Left cardiac atrium (tissue), 4 donors: ENCODE data around the gene MAPK8IP2. TPM values are rescaled to one million over a fixed set of nuclear protein-coding genes. Genes with fewer than 3 reads are reported as not detected.
A peak's percentile ranks its signal among the peaks of the same experiment; 100 is the strongest.

ENCODE experiments used
- ATAC-seq, 2 donors: fragments of 200-7000 bp; cut with Tn5 transposase; one replicate each; pipeline ENCODE4 v1.9.1; 2020; ENCODE audit warnings: mild to moderate bottlenecking in 2 of 2, moderate library complexity in 2 of 2
- DNase-seq: peaks from one replicate; pipeline ENCODE4 v3.0.0-alpha.2; 2020
- intact Hi-C, 2 donors: fragments of 100-400 bp; cut with DNase I; formaldehyde crosslinking; loops; one replicate each; pipeline versions ENCODE4 v1.14.1 to v1.15.1; 2022 to 2023
- total RNA-seq, 2 donors: library from RNA; stranded (reverse); fragmentation: NEBNext Ultra II Directional; extraction: Animal tissue kit (Norgen Biotek cat#: 25700); gene quantifications; one replicate each; pipeline ENCODE4 v1.2.1, GENCODE V29; 2021
- donor health status: DM: no; HTN: yes; CAD: no.
- donor health status: DM: no; HTN: yes; CAD: no; lungs with severe emphysema.
- donor health status: DM: yes; HTN: yes; CAD: no.
- donor health status: Dilated cardiomyopathy.

MAPK8IP2 gene
- total RNA-seq, 2 donors from 2014 or later: 0.42 to 1.1 TPM

DNA sequence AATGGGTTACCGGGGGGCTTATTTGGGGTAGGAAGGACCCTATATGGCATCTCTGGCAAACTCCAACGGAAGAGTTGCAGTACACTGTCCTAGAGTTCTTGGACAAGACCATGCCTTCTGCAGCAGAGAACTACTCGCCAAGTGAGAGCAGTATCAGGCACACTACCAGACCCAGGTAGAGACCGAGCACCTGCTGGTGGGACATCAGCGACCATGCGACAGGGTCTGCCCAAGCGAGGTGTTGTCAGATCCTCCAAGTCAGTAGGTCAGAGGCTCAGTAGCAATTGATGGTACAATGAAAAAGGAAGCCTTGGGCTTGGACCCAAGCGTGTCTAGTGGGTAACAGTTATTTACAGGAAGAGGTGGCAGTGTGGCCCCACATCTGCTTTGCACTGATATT is 14.8 kb upstream of the MAPK8IP2 start:
- no peak for ATAC-seq
- intact Hi-C loops: no loop called here
- DNase-seq: no peak

DNA sequence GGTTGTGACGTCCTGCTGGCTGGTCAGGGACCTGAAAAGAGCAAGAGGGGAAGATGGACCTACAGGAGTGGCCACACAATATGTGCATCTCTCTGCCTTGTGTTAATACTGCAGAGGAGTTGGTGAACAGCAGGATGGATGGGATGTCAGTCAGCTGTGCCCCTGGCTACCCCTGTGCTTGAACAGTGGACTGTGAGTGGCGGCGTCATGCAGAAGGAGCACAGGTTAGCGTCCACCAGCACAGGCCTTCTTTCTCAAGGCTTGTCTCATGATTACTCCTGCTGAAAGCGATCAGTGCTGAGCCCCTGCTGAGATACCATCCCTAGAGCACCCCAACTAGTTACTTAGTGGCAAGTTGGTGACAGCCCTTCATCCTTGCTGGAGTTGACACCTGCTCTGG is 14.2 kb upstream of the MAPK8IP2 start:
- intact Hi-C loops: no loop called here
- no peak for ATAC-seq
- DNase-seq: no peak

DNA sequence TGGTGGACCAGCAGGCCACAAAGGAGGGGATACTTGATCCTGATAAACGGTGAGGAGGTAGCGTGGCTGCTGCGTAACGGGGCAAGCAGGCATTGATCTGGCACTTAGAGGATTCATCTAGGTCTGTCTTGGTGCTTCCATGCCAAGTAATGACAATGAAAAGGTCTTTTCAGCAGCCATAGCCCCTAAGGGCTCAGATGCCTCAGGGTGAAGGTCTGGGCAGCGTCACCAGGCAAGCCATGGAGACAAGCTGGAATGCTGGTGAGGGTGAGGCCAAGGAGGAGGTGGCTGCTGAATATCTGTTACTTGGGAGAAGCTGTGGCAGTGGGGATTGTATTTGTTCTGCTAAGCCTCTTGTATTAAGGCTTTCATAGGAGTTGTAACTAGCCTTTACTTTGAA is 13.2 kb upstream of the MAPK8IP2 start:
- no peak for ATAC-seq
- intact Hi-C loops: no loop called here
- DNase-seq: no peak

DNA sequence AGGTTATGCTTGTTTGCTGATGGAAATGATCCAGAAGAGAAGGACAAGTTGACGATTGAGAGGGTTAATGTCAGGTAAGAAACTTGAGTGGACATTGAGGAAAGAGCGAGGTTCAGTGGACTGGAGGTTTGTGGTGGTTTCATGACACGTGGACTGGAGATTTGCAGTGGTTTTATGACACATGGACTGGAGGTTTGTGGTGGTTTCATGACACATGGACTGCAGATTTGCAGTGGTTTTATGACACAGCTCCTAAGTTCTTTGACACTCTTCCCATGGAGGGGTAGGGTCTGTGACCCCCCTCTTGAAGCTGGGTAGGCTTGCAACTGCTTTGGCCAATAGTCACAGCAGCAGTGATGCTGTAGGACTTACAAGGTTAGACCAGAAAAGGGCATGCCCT is 5.4 kb upstream of the MAPK8IP2 start:
- no peak for DNase-seq

DNA sequence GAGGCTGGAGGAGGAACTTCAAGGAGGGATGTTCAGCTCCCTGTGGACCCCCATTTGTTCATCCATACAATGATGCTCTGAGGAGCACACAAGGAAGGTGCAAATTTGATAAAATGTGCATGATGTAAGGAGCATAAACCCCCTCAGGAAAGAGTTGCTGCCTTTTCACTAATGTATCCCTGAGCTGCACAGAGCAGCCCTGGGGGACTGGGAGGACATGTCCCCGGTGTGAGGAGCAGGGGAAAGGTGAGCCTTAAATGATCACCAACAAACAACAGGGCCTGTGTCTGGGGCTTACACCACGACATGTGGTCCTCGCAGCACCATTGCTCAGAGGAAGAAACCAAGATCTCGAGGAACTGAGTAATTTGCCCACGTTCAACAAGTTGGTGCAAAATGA is 3.5 kb upstream of the MAPK8IP2 start:
- DNase-seq: no peak

More for the DNA sequence above, 5.4 kb upstream of the MAPK8IP2 start:
- intact Hi-C loops: no loop called here
- ATAC-seq: no peak

DNA sequence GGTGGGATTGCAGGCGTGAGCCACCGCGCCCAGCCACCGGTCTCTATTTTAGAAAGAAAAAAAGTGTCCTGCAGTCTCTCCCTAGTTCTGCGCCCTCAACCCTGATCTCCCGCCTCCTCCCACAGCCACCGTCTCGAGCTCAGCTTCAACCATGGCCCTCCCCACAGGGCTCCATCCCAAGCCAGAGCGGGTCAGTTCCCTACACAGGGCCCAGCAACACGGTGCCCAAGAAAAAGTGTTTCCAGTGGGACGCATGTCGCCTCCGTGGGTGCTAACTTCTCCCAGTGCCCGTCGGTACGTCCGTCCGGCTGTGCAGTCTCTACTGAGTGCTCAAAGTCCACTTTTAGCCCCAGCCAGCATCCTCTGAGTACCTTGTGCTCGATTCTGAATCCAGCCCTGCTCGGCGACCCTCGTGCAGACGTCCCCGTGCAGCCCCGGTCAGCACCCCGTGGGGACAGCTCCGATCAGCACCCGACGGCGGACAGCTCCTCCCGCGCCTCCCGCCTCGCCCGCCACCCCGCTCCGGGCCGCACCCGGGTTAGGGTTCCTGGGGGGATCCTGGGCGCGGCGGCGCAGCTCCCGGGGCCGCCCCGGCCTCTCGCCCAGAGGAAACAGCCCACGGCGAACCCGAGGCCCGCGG is 657 bp upstream of the MAPK8IP2 start:
- ATAC-seq (peak; percentile 88 to 92), DNase-seq (peak; percentile 62)
- intact Hi-C loops: no loop called here

More for the DNA sequence above, 3.5 kb upstream of the MAPK8IP2 start:
- no peak for ATAC-seq
- intact Hi-C loops: no loop called here

DNA sequence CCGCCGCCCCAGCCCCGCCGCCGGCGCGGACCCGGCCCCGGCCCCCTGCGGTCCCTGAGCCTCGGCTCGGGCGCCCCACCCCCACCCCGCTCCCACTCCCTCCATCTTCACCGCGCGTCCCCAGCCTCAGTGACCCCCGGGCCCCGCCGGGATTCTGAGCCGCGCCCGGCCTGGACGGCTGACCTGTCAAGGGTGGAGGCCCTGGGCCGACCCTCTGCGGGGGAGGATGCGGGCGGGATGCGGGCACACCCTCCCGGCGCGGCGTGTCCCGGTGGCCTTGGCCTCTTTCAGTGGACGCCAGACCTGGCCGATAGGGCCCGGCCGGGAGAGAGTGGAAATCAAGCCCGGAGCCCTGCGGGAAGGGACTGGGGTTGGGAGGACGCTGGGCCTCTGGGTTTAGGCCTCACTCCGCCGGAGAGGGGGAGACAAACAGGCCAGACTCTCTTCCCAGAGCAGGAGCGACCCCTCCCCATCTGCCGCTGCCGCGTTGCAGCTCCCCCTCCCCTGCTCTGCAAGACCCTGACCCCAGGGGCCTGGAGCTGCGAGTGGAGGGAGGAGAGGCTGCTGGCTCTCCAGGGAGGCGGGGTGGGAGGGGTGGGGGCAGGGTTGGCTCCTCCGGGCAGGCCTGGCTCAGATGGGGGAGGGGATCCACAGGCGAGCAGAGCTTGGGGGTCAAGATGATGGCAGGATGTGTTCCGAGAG is 525 bp downstream of the MAPK8IP2 start:
- intact Hi-C loops: no loop called here

DNA sequence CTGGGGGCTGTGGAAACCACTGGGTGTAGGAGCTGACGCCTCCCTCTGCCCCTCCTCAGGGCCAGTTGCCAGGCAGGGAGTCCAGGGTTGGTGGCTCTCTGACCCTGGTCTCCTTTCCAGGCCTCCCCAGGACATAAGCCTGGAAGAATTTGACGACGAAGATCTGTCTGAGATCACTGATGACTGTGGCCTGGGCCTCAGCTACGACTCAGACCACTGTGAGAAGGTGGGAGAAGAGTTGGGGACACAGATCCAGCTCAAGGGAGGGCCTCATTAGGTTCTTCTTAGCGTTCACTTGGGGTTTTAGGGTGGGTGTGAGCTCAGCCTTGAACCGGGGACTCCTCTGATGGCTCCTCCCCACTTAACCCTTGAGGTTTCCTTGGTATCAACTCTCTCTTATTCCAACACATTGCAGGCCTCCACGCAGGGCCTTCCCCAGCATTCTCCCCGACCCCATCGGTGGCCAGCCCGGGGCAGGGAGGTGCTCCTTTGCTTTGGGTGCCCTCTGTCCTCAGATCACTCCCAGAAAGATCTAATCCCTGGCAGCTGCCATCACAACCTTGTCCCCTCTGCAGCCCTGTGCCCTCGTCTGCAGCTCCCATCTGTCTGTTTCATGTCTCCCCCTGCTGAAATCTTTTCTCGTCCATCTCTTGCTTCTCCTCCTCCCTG is 1.2 kb downstream of the MAPK8IP2 start:
- intact Hi-C loops: no loop called here

More for the DNA sequence above, 525 bp downstream of the MAPK8IP2 start:
- no peak for DNase-seq
- ATAC-seq: no peak

DNA sequence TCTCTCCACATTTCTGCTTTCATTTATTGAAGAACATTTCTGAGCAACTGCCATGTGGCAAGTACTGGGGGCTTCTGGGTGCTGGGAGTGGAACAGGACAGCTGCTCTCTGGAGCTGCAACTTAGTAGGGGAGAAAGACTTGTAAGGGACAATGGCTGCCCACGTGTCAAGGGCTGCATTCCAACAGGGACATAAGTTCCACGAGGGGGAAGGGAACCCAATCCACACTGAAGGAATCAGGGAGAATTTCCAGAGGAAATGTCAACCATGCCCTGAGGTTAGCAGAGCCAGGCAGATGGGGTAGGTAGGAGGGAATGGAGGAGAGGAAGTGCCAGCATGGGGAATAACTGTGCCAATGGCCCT is 1.7 kb downstream of the MAPK8IP2 start:
- no peak for DNase-seq
- intact Hi-C loops: no loop called here
- ATAC-seq: no peak

More for the DNA sequence above, 1.2 kb downstream of the MAPK8IP2 start:
- ATAC-seq (no peak), DNase-seq (no peak)

DNA sequence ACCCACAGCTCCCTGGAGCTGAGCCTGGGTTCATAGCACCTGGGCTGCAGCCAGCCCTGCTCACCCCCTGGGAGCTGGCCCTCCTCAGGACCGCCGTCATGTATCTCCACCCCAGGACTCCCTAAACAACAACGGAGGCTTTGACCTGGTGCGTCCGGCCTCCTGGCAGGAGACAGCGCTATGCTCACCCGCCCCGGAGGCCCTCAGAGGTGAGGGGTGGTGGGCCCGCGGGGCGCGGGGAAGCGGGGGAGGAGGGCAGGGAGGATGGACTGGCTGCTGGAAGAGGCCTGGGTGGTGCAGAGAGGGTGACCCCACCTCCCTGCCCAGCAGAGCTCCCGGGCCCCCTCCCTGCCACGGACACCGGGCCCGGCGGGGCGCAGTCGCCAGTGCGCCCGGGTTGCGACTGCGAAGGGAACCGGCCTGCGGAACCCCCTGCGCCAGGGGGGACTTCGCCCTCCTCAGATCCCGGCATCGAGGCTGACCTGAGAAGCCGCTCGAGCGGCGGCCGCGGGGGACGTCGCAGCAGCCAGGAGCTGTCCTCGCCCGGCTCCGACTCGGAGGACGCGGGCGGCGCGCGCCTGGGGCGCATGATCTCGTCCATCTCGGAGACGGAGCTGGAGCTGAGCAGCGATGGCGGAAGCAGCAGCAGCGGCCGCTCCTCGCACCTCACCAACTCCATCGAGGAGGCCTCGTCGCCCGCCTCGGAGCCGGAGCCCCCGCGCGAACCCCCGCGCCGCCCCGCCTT is 3.1 kb downstream of the MAPK8IP2 start:
- ATAC-seq (no peak), DNase-seq (no peak)
- intact Hi-C loops: no loop called here

DNA sequence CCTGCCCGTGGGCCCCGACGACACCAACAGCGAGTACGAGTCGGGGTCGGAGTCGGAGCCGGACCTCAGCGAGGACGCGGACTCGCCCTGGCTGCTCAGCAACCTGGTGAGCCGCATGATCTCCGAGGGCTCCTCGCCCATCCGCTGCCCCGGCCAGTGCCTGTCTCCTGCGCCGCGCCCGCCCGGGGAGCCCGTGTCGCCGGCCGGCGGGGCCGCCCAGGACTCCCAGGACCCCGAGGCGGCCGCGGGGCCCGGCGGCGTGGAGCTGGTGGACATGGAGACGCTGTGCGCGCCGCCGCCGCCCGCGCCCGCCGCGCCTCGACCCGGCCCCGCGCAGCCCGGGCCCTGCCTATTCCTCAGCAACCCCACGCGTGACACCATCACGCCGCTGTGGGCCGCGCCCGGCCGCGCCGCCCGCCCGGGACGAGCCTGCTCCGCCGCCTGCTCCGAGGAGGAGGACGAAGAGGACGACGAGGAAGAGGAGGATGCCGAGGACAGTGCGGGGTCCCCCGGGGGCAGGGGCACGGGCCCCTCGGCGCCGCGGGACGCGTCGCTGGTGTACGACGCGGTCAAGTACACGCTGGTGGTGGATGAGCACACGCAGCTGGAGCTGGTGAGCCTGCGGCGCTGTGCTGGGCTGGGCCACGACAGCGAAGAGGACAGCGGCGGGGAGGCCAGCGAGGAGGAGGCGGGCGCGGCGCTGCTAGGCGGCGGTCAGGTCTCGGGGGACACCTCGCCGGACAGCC is 3.8 kb downstream of the MAPK8IP2 start:
- no peak for ATAC-seq

DNA sequence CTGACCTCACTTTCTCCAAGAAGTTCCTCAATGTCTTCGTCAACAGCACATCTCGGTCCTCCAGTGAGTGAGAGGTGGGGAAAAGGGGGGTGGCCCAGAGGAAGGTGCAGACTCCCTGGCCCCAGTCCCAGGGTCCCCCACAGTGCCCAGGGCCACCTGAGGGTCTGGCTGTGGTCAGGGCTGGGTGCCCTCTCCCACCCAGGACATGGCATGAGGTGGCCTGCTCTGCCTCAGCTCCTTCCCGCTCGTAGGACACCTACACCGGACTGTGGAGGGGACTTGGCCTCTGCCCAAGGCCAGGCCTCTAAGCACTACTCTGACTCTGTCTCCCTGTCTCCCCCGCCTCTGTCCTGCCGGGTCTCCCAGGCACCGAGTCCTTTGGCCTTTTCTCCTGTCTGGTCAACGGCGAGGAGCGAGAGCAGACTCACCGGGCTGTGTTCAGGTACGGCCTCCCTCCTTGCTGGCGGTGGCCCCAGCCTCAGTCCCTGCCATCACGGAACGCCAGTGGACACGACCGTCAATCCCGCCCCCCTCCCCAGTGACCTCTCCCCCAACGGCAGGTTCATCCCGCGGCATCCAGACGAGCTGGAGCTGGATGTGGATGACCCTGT is 4.5 kb downstream of the MAPK8IP2 start:
- DNase-seq: no peak

More for the DNA sequence above, 3.8 kb downstream of the MAPK8IP2 start:
- intact Hi-C loops: no loop called here
- DNase-seq: no peak

DNA sequence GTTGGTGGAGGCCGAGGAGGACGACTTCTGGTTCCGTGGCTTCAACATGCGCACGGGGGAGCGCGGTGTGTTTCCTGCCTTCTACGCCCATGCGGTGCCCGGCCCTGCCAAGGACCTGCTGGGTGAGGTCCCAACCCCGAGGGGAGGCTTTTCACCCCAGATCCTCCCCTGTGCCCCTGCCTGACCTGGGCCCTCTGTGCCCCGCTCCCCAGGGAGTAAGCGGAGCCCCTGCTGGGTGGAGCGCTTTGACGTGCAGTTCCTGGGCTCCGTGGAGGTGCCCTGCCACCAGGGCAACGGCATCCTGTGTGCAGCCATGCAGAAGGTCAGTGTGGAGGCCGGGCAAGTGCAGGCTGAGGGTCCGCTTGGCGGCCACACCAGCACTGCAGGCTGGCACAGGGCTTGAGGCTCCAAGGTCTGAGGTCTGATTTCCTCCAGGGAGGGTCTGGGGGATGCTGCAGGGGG is 5.1 kb downstream of the MAPK8IP2 start:
- ATAC-seq (no peak), DNase-seq (no peak)
- intact Hi-C loops: no loop called here

More for the DNA sequence above, 4.5 kb downstream of the MAPK8IP2 start:
- ATAC-seq: no peak
- intact Hi-C loops: no loop called here

DNA sequence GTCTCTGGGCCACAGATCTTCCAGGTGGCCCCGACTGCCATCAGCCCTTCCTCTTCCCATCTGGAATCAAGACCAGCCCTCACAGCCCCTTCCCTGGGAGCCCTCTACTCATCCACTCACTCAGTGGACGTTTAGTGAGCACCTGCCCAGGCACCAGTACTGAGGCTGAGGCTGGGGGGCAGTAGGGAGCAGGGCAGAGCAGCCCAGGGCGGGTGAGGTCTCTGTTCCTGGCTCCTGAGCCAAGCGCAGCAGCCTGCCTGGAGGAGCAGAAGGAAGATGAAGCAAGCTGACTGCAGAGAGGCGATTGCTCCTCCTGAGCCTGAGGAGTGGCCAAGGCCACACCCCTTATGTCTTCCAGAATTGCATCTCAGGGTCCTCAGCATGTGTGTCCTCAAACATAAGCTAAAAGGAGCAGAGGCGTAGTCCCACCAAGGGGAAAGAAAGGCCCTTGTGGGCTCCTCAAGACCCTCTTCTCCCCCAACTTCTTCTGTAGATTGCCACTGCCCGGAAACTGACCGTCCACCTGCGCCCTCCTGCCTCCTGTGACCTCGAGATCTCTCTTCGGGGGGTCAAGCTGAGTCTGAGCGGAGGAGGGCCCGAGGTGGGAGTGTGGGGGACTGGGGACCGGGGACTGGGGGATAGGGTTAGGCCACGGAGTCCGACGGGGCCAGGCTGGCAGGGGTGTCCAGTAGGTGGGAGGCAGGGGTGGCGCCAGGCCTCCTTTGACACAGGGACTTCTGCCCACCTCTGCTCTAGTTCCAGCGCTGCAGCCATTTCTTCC is 5.8 kb downstream of the MAPK8IP2 start:
- ATAC-seq (no peak), DNase-seq (no peak)

DNA sequence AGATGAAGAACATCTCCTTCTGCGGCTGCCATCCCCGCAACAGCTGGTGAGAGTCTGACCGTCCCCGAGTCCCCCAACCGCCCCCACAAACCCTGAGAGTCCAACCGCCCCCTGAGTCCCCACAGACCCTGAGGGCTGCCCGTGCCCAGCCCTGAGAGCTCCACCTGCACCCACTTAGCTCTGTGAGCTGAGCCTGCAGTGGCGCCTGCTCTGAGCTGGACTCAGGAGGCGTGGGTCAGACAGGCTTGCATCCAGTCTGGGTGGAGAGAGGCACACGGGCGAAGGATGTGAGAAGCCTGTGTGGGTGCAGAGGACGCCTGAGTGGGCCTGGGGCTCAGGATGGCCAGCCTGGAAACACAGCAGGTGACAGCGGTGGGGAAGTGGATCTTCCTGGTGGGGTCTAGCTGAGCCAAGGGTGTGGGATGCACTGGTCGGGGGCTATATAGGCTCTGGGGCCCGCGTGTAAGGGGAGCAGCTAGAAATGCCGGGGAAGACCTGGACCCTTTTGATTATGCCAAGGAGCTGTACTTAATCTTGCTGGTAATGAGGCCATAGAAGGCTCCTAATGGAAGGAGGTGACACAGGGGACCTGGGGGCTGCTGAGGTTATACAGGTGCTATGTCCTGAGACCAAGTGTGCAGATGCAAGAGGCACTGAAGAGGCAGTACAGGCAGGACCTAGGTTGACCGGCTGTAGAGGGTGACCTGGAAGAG is 6.5 kb downstream of the MAPK8IP2 start:
- ATAC-seq: no peak
- intact Hi-C loops: no loop called here
- no peak for DNase-seq

More for the DNA sequence above, 5.8 kb downstream of the MAPK8IP2 start:
- intact Hi-C loops: no loop called here

DNA sequence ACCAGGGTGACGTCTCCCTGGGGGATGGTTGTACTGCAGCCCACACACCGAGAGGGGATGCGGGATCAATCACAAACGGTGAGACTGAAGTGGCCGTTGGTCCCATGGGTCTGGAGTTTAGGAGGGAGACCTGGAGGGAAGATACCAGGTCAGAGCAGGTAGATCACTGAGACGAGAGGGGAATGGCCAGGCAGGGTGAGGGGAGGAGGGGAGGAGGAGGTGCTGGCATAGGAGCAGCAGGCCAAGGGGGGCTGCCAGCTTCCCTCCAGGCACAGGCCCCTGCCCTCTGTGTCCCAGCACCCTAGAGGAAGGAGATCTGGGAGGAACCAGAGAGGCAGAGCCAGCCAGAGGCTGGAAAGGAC is 7.0 kb downstream of the MAPK8IP2 start:
- DNase-seq (no peak), ATAC-seq (no peak)
- intact Hi-C loops: no loop called here
